ENCODE data around the gene CXCL10.

DNA sequence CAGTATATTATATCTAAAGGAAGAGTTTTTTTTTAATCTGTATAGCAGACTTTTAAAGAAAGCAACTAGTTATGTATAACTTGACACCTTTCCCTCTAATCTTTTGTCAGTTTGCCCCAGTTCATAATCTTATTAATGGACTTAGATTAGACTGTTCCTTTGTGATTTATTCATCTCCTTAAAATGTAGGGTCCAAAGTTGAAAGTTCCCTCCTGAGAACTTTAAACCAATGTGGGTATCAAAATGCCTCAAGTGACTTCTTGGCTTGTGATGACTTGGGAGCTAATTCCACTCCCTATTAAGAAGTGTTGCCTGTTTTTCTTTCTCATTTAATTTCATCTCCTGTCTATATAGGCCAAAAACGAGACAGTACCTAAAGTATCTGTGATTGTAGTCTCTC, 26.2 kb downstream of the CXCL10 start:
- TF ChIP-seq, protein P1, sequence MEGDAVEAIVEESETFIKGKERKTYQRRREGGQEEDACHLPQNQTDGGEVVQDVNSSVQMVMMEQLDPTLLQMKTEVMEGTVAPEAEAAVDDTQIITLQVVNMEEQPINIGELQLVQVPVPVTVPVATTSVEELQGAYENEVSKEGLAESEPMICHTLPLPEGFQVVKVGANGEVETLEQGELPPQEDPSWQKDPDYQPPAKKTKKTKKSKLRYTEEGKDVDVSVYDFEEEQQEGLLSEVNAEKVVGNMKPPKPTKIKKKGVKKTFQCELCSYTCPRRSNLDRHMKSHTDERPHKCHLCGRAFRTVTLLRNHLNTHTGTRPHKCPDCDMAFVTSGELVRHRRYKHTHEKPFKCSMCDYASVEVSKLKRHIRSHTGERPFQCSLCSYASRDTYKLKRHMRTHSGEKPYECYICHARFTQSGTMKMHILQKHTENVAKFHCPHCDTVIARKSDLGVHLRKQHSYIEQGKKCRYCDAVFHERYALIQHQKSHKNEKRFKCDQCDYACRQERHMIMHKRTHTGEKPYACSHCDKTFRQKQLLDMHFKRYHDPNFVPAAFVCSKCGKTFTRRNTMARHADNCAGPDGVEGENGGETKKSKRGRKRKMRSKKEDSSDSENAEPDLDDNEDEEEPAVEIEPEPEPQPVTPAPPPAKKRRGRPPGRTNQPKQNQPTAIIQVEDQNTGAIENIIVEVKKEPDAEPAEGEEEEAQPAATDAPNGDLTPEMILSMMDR (IDR thresholded peaks at IDR 0.05), result no peak
- no peak for TF ChIP-seq POLR2A (IDR thresholded peaks at IDR 0.05)

Data from Peyer's patch (tissue), 4 donors.